GM19328 (cell line): ENCODE measurements around the gene VSIG10L2.
"Not testable (repeated sequence)": the region's sequence is repeated elsewhere in the genome, so short reads cannot be mapped to it uniquely, and the experiment has no call there.

ENCODE experiments used
- ATAC-seq: cut with Tn5 transposase; IDR thresholded peaks from one replicate; pipeline ENCODE4 v1.9.1; 2021; ENCODE audit warnings: mild to moderate bottlenecking, moderate library complexity; ENCODE audit not compliant: unreplicated experiment

The VSIG10L2 gene

GRCh38 chr11:125959511-125959910, 13.7 kb downstream of the VSIG10L2 start:
- ATAC-seq: no peak

- no peak for ATAC-seq
Measured at GRCh38 chr11:125959931-125960330, 14.1 kb downstream of the VSIG10L2 start.

- no peak for ATAC-seq
Measured at GRCh38 chr11:125960771-125961170, 14.9 kb downstream of the VSIG10L2 start.

DNA sequence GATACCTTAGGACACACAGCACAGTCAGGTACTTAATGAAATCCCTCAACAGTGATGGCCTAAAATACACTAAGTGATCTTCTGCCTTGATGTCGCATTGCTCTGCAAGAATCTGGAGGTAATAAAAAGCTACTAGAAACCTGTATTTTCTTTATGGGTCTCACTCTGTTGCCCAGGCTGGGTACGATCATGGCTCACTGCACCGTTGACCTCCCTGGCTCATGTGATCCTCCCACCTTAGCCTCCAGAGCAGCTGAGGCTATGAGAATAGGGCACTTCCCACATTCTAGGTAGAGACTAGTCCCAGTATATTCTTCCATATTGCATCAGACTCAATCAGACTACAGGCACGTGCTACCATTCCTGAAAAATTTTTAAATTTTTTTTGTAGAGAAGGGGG, 21.7 kb downstream of the VSIG10L2 start:
- ATAC-seq: no peak

- ATAC-seq: no peak
Measured at GRCh38 chr11:125968354-125968753, 22.5 kb downstream of the VSIG10L2 start.

- no peak for ATAC-seq
Measured at GRCh38 chr11:125971618-125972017, 25.8 kb downstream of the VSIG10L2 start.

DNA sequence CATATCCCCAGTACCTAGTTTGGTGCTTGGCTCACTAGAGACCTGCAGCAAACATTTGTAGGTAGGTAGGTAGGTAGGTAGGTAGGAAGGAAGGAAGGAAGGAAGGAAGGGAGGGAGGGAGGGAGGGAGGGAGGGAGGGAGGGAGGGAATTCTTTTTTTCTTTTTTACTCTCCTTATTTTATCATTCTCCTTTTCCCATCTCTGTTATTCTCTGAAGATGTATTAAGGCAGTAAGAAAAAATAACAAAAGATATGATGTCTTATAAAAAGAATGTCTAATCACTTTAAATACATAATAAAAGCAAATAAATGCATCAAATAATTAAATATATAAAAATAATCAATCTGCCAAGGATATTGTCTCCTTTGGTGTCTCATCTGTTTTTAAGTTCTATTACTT, 28.4 kb downstream of the VSIG10L2 start:
- ATAC-seq: no peak

DNA sequence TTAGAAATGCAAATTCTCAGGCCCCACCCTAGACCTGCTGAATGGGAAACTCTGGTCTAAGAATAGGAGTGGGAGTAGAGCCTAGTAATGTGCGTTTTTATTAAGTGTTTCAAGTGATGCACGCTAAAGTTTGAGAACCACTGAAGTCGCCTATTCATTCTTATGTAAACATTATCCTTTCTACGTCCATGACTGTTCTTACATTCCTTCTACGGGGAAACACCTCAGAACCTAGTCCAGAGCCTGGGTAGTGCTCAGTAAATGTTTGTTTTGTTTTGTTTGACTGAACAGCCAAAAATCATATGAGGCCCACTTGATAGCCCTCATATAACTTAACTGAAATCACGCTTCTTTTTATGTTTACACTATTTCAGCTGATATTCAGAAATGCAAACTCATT, 29.8 kb downstream of the VSIG10L2 start:
- ATAC-seq: no peak

DNA sequence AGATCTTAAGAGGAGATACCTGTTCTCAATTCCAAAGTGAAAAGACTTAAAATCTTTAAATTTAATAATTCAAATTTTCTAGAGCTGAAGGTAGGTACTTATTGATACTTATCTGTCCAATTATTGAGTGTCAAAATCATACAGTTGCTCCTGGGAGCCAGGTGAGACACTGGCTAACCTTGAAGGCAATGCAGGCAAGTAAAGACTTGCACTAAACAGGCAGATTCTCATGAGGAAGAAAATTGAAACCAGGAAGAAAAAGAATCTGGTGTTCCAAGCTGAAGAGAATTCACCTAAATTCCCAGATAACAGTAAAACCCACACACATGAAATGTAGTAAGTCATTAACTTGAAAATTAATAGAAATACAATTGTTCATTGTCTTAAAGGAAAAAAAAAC, 30.3 kb downstream of the VSIG10L2 start:
- ATAC-seq: no peak

- no peak for ATAC-seq
Measured at GRCh38 chr11:125977333-125977732, 31.5 kb downstream of the VSIG10L2 start.

GRCh38 chr11:125978181-125978716, 32.4 kb downstream of the VSIG10L2 start:
- no peak for ATAC-seq

- ATAC-seq: no peak
Measured at GRCh38 chr11:125978778-125979407, 33.0 kb downstream of the VSIG10L2 start.

GRCh38 chr11:125979511-125979910, 33.7 kb downstream of the VSIG10L2 start:
- ATAC-seq: no peak

DNA sequence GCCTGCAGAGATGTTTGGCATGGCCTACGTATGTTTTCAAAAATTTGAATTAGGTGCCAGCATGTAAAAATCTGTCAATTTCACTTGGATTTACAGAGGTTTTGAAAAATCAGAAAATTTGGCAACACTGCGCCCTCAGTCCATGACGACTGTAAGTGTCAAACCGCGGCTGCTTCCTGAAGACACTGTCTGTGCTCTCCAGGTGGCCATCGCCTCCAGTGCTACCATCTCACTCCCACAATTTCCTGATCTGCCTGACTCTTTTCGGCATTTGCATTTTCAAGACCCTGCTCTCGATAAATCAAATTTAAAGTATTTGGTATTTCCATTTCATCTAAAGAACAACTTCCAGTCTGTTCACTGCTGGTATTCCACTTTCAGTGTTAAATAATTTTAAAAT, 34.6 kb downstream of the VSIG10L2 start:
- ATAC-seq: no peak

DNA sequence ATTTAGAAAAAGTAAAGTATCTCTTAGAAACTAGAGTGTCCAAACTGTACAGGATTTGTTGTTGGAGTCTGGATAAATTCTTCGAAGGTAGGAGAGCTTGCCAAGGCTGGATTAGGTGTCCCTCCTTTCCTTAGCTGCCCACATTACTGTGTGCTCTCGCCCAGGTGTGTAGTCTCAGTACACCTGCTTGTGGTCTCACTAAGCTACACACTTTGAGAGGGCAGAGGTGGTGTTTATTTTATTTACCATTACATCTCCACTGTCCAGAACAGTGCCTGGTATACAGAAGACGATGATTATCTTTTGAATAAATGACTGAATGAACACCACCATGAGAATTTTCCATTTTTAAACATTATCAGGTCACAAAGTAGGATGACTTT, 36.5 kb downstream of the VSIG10L2 start:
- ATAC-seq: no peak

GRCh38 chr11:125985956-125986355, 40.1 kb downstream of the VSIG10L2 start:
- not testable (repeated sequence) for ATAC-seq

DNA sequence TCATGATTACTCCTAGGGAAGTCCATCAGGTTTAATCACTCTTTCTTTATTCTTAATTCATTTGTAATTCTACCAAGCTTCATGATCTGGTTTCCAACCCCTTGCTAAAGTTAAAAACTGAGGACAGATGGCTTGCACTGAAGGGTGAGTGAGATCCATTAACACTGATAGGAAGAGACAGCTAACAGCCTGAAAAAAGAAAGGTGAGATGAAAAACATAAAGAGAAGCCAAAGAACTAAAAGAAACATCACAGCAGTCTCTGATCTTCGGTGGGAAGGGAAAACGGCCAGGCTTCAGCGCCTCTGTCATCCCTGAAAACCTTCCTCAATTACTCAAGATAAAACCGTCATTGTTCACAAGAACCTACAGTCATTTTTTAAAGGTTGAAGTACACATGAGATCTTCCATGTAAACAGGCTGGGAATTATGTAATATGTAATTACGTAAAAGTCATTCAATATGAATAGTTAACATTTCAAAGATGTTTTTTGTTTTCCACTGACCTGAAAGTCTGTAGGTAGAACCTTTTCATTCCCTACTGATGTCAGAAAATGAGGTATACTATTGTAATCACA, 41.3 kb downstream of the VSIG10L2 start:
- no peak for ATAC-seq

DNA sequence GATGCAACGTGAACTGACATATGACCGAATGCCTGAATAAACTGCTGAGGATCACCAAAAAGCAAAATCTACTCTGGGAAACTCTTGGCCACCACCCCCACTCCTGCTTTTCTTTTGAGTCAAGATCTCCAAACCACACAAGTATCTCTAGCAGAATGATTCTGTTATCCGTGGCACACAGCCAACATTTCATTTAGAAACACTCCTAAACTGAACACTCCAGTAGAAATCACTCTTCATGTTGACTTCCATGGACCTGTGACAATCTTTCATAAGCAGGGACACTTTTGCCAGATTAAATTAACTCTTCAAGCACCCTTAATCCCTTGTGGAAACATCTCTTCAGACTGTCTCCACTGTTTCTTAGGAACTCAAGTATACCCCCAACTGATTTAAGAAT, 44.4 kb downstream of the VSIG10L2 start:
- no peak for ATAC-seq

DNA sequence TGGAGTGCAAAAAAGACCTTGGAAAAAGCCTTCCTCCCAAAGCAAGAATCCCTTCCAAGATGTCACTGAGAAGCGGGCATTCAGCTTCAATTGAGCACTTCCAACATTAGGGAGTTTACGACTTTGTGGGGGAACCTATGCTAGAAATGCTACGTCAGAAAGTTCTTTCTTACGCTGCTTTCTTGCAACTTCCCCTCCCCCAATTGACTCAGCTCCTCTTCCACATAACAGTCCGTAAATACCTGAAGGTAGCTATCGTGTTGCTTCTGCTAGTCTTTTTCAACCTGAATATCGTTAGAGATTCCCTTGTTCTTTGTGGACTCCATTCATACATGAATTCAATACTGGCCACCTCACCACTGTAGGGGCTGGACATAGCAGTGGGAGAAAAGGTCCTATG, 47.0 kb downstream of the VSIG10L2 start:
- ATAC-seq: no peak

- ATAC-seq: no peak
Measured at GRCh38 chr11:125994509-125994908, 48.7 kb downstream of the VSIG10L2 start.

- ATAC-seq: peak; percentile 90
Measured at GRCh38 chr11:125995313-125995712, 49.5 kb downstream of the VSIG10L2 start.

- ATAC-seq: no peak
Measured at GRCh38 chr11:125998267-125998666, 52.4 kb downstream of the VSIG10L2 start.
